Stimulated activated CD8-positive, alpha-beta memory T cell treated with anti-CD3 and anti-CD28 coated beads, Interleukin-4, amount 100 ng/mL, for 48 hours (primary cell): ENCODE data around the gene AKAP7.
"Not testable (repeated sequence)": the region's sequence is repeated elsewhere in the genome, so short reads cannot be mapped to it uniquely, and the experiment has no call there.

Experiments used
- DNase-seq: peaks from one replicate; pipeline ENCODE4 v3.0.0-alpha.2; 2020

The AKAP7 gene

DNA sequence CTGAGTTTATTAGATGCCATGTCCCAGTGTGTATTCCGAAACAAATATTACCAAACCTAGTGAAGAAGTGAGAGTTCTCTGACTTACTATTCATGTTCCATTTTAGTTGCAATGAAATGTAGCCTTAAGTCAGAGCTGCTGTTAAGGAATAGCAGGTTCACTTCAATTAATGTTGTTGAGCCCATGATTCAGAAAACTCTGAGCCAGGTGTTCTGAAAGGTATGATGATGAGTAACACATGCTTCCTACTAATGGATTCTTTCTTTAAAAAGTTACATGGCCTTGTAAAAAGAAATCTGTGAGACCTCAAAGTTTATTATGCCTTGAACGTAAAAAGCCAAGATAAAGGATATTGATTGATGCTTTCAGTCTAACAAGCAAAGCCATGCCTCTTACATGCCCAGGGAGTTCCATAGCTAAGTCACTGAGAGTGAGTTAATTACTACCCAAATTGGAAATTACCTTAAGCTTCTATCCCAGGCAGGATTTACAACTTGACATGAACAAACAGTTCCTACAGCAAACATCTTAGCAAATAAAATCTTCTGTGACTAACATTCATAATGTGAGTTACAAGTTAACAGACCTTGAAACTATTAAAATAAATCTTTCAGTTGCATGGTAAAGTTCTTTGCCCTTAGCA, 122.9 kb downstream of the AKAP7 start:
- DNase-seq: no peak

DNA sequence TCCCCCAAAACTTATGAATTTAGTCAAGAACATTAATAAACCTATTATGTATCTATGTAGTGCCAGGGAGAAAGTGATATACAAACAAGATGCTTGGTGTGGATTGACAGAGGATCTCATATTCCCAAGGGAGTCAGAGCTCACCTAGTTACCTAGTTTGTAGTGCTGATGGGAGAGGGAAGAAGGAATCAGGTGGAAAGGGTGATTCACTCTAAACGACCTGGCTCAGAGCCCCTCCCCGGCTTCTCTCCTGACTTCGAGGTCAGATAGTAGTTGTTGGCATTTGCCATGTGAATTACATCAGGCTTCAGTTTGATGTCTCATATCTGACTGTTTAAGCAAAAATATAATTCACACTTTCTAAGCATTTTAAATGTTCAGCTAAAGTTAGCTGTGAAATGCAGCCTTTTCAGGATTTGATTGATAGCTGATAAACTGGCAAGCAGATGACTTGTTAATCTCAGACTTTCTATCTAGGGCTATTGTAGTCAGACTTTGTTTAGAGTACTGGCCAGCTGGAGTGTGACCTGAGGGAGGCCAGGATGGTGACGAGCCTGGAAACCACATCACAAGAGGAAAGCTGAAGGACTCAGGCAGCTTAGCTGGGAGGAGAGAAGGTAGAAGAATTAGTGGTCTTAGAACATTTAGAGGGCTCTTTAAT, 123.7 kb downstream of the AKAP7 start:
- no peak for DNase-seq

DNA sequence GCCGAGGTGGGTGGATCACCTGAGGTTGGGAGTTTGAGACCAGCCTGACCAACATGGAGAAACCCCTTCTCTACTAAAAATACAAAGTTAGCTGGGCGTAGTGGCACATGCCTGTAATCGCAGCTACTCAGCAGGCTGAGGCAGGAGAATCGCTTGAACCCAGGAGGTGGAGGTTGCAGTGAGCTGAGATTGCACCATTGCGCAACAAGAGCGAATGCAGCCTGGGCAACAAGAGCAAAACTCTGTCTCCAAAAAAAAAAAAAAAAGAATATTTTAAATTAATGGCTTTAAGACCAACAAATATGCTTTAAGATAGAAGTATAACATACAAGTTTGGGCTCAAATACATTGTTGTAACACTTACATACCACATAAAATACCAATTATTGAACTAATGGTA, 125.7 kb downstream of the AKAP7 start:
- not testable (repeated sequence) for DNase-seq

DNA sequence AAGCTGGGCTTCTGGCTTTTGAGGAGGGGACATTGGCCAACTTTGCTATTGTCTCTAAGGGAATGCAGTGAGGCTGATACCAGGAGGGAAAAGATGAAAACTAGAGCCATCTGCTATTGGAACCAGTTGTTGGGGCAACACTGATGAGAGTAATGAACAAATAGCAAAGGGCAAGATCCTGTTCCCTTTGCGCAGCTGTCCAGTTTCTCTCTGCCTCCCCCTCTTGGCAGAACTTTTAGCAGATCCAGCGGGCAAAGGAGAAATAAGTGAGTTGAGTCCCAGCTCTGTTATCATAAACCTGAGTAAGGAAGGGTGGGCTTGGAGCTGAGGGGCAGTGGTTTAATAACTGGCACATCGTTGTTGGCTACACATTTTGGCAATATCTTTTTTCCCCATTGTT, 126.8 kb downstream of the AKAP7 start:
- DNase-seq: no peak

DNA sequence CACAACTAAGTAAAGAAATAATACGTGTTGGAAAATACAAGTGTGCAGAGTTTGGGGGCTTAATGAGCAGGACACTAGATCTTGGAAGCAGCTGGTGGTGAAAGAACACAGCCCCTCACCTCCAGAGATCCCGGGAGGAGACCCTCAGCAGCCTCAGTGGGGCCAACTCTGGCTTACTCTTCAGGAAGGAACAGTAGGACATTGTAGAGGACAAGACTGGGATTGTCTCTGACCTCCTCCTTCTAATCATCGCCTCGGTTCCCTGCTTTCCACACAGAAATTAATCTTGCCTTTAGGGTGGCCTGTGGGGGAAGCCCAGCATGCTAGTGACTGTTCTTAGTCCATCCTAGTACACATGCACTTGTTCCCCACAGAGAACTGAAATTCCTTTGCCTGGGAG, 130.7 kb downstream of the AKAP7 start:
- no peak for DNase-seq

DNA sequence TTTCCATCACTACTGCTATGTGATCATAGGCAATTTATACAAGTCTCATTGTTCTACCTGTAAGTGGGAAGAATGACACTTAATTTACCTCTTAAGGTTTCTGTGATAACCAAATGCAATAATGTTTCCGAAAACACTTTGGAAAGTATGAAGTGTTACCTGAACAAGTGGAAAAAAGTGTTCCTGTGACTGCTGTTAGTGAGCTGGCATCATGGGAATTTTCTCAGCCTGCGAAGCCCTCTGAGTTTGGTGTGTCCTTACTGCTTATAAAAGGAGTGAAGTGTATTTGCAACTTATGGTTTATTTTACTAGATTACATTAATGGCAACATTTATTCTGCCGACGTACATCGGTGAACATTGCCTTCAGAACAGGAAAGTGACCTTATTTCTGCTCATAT, 133.0 kb downstream of the AKAP7 start:
- DNase-seq: no peak

DNA sequence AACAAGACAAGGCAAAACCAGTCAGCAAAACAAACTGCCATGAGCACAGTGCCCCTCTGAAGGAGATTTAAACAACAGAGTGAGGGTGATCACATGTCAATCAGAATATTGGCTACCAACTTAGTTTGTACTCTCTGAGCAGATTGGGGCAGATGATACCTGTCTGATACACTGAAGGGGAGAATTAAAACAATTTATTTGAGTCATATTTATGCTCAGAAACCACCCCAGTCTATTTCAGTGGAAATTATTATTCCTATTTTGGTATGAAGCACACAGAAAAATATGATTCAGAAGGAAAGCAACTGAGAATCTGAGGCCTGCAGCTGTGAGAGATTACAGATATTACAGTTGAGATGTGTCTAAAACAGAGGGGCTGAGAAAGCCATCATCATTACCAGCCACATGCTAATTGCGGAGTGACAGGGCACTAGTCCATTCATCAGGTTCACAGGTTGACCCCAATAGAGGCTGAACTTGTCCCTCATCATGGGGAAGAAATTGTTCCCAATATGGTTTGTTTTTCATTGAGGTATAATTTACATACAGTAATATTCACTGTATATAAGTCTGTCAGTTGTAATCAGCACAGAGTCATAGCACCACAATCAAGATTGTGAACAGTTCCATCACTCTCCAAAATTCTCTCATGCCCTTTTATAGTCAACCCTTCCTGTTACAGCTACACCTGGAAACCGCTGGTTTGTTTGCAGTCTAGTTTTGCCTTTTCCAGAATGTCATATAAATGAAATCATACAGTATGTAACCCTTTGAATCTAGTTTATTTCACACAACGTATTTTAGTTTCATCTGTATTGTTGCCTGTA, 134.5 kb downstream of the AKAP7 start:
- DNase-seq: no peak

DNA sequence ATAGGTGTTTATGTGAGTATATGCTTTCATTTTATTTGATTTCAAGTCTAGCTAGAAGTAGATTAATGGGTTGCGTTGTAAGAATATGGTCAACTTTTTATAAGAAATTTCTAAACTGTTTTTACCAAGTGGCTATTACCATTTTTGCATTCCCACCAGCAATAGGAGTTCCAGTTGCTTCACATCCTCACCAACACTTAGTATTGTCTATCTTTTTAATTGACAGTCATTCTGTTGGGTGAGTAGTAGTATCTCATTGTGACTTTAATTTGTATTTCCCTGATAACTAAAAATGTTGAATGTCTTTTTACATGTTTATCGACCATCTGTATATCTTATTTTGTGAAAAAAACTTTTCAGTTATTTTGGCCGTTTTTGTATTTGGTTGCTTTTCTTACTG, 135.3 kb downstream of the AKAP7 start:
- no peak for DNase-seq

DNA sequence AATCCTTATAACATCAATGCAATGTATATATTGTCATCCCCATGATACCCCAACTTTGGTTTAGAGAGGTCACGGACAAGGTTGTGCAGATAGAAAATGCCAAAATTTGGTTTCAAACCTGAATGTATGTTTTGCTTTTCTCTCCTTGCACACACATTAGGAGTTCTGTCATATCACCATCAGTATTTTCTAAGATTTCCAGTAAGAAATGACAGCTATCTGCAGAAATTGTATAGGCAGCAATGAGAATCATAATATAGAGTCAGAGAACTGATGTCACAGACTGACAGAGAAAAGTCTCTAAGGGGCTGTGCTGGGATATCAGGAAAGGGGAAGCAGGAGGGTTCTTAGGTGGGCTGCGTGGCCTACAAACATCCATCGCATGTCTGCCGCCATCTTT, 140.0 kb downstream of the AKAP7 start:
- no peak for DNase-seq

DNA sequence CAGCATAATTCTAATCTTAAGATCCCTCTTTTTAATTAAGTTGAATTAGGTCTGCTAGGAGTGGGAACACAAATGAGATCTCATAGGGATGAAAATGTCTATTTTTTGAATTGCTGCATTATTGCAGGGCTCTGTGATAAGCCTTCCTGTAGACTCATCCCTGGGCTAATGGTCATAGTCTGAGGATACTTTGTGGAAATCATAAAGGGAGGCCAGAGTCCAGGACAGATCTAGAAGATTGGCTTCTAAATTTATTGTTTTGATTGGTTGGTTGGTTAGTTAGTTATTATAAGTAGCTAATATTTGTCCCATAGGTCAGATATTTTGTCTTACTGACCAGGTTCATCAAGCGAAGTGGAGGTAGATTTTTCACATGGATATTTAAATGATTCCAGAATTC, 142.3 kb downstream of the AKAP7 start:
- no peak for DNase-seq

DNA sequence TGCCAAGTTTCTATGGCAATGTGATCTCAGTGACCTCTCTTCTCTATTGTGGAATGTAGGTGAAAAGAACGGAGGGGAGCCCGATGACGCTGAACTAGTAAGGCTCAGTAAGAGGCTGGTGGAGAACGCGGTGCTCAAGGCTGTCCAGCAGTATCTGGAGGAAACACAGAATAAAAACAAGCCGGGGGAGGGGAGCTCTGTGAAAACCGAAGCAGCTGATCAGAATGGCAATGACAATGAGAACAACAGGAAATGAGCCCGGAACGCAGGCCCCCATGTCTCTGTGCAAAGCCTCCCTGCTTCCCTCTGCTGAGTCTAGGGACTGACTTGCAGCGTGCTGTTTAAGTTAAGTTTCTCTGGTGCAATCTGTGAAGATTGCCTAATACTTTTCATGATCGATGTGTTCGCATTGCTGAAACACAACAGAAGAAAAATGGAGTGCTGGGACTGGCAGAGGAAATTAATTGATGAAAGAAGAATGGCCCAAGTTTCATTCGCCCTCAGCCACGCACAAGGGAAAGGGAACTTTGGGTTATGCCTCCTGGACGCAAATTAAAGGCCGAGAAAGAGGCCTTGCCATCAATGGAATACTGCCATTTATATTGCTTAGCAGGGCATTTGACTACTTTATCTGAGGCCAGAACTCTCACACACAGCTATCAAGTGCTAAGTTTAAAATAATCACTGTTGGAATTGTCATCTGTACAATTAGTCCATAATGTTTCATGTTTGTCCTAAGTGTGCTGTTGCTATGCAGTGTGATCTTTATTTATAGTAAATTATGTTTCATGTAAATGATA, 146.4 kb downstream of the AKAP7 start:
- peak; percentile 57 for DNase-seq

DNA sequence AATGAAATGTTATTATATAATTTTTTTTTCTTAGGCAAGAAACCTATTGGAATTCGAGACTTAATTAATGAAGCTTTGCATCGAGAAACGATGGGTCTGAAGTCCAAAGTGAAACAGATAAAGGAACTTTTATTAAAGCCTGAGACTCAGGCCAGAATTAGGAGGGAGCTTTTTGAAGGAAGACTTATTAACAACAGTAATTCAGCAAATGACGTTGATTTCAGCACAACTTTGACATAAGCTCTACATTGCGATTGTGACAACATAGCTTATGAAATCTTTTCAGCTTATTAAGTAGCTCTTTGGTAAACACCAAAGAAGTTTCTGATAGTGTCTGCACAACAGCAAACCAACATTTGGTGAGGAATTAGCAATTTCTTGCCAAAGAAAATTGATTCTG, 147.1 kb downstream of the AKAP7 start:
- DNase-seq: no peak

DNA sequence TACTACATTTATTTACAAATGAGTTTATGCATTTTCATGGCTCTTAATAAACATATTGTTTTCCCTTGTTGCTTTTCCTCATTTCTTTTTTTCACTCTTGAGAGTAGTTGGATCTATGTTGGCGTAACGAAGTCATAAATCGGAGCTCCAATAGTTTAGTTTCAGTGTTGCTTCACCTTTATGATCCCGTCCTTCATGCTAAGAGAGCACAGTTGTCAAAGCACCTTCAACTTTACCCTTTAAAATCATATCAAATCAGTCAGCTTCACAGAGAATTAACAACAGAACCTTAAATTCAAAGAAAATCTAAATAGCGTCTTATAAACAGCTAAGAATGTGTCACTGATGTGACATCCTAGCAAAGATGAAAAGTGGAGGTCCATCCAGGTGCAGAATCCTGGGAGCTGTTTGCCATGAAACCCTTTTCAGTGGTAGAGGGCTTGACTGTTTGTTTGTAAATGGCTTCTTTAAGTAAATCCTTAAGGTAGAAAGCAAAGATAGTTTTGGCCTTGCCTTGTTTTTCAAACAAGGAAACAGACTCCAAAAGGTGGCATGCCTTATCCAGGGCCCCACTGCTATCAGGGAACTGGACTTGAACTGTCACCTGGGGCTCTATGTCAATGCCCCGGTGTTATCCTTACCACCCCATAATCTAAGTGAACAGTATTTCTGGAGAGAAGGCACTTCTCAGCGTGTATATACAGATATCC, 148.4 kb downstream of the AKAP7 start:
- no peak for DNase-seq

DNA sequence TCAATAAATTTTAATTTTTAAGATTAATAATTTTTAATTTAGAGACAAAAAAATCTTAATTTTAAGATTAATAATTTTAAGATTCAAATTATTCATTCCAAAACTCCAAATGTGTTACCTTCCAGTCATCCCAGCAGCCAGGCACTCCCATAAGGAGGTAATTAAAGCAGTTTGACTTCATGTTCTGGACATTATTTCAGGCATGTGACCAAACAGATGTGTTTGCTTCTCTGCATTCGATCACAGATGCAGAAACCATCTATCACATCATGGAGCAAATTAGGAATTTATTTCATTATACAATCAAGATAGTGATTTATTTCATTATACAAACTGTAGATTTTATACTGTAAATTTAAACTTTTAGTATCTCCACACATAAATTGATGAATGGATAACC, 150.3 kb downstream of the AKAP7 start:
- no peak for DNase-seq

DNA sequence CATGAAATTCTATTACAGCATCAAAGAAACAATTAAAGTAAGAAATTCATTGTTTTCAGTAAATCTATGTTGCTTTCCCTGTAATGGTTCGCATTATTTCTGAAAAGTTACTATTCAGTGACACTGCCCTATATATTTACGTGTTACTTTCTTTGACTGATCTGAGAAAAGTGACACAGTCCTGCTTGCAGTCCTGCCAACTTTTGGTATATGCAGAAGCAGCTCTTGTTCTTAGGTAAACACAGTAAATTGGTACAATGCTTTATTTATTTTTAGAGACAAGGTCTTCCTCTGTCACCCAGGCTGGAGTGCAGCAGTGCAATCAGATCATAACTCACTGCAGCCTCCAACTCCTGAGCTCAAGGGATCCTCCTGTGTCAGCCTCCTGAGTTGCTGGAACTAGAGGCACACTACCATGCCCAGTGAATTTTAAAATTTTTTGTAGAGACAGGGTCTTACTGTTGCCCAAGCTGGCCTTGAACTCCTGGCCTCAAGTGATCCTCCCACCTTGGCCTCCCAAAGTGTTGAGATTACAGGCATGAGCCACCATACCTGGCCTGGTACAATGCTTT, 151.3 kb downstream of the AKAP7 start:
- DNase-seq: no peak

DNA sequence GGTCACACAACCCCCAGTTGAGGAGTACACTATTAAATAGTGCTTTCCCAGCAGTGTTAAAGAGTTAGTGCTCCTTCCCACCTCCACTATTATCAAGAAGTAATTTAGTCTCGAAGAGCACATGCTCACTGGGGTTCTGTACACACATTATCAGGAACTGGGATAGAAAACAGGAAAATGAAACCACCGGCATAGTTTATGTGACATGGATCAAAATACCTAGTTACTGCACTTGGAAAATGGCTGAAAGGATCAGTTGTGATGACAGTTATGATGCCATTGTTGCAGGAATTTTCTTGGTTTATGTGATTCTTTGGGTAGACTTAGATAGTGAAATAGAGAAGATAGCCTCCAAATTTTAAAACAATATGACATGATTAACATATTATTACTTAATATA, 152.9 kb downstream of the AKAP7 start:
- no peak for DNase-seq

DNA sequence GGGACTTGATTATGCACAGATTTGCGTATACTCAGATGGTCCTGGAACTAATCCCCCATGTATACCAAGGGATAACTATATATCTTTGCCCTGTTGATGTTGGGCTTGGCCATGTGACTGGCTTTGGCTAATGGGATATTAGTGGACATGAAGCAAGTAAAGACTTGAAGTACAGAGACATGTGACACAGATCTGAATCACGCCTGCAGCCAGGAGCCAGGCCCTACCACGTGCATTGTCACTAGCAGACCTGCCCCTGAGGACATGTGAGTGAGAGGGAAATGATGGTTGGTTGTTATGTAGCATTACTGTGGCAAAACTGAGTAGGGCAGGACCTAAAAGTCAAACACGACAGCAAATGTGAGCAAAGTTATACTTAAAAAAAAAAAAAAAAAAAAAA, 155.7 kb downstream of the AKAP7 start:
- DNase-seq: no peak

DNA sequence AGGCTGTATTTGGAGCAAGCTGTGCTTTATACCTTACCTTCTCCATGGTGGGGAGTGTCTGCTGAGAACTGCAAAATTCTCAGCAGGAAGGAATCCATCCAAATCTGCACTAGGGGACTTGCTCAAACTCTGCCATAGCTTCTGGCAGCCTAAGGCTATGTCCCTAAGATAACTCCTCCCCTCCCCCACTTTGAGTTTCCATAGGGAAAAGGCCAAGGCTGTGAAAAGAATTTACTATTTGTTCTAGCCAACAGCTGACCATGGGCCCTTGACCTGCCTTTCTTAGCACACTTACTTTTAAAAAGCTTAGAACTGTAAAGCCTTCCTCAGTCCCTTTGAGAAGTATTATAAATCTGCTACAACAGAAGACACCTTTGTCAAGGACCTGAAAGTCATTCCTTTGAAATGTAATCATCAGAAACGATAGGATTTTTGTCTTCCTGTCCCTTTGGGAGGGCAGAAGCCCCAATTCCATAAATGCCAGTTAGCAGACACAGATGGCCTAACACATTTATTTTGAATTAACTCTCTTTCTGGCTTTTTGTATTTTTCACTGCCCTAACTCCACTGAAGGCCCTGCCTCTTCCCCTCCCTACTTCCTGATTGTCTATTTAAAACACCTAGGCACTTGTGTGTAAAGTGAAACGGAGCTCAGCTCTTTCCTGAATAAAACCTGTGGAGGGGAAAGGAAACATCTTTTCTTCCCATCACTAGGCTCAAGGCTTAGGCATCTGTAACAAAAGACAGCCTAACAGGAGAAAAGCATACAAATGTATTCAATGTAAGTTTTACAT, 157.1 kb downstream of the AKAP7 start:
- no peak for DNase-seq

DNA sequence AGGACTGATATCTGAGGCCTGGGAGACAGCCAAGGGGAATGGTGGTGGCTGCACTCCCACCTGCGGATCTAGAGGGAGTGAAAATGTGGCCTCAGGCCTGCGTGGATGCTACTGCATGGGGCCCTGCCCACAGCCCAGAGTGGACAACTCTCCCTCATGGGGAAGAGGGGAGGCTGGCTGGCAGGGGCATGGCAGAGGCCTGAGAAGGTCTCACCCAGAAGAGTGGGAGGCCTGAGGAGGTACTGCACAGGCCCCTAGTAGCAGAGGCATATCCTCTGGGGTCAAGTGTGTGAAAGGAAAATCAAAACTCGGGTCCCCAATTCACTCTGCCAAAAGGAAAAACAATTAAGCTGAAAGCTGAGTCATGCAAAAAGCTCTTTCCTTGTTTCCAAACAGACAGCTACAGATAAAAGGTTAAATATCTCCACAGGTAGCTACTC, 158.2 kb downstream of the AKAP7 start:
- no peak for DNase-seq

DNA sequence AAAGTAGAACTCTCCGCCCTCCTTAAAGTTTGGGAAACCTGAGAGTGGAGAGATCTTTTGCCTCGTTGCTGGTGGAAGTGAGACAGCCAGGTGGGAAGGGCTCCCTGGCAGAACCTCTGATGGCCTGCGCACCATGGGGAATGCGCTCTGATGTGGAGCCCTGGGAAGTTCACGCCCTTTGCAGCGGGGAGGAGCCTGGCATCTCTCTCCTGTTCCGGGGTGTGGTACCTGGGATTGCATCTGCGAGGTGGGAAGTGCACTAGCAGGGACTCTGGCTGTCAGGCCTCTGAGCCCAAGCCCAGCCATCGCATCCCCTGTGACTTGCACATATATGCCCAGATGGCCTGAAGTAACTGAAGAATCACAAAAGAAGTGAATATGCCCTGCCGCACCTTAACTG, 159.8 kb downstream of the AKAP7 start:
- DNase-seq: no peak

DNA sequence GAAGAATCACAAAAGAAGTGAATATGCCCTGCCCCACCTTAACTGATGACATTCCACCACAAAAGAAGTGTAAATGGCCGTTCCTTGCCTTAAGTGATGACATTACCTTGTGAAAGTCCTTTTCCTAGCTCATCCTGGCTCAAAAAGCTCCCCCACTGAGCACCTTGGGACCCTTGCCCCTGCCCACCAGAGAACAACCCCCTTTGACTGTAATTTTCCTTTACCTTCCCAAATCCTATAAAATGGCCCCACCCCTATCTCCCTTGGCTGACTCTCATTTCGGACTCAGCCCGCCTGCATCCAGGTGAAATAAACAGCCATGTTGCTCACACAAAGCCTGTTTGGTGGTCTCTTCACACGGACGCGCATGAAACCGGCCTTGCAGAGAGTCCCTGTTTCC, 165.6 kb downstream of the AKAP7 start:
- DNase-seq: not testable (repeated sequence)
